Measurements from ENCODE around the gene WDR48. TPM values are rescaled to one million over a fixed set of nuclear protein-coding genes. Genes with fewer than 3 reads are reported as not detected.
A peak's percentile ranks its signal among the peaks of the same experiment; 100 is the strongest.

Gene WDR48
- total RNA-seq, 1 donor from 2014 or later = 38.5 TPM

DNA sequence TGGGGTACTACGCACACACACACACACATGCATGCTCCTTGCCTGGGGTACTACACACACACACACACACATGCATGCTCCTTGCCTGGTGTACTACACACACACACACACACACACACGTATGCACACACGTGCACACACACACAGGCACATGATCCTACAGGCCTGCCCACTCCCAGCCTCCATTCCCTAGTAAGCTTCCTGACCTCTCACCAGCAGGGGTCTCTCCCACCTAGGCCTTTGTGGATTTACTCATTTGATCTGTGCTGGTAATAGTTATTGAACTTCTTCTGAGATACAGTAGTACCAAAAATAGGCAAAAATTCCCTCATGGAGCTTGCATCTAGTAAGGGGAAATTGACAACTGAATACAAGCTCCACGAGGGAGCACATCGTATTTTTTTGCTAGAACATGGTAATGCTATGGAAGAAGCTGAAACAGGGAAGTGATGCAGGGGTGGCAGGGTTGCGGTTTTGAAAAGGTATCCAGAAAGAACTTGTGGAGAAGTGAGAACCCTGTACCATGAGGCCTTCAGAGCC lies 74.8 kb downstream of the WDR48 start:
- Mint-ChIP-seq H3K9me3 (ENCODE audit: unreplicated experiment) (no peaks in the 10 kb centered on the region), H3K27ac (ENCODE audit: unreplicated experiment) (no peak overlapping the region), H3K36me3 (ENCODE audit: low read depth, unreplicated experiment) (peaks cover 7% of the 10 kb centered on the region), H3K4me3 (ENCODE audit: unreplicated experiment) (no peak overlapping the region), H3K27me3 (ENCODE audit: low read depth, unreplicated experiment) (peaks cover 7% of the 10 kb centered on the region), H3K4me1 (ENCODE audit: low read depth, unreplicated experiment) (peaks cover 5% of the 10 kb centered on the region)
- no peak overlapping the region for H3K4me3 ChIP-seq (ENCODE audit: insufficient read depth, low read depth, low read length)
- TF ChIP-seq CTCF (IDR thresholded peaks at IDR 0.05; ENCODE audit: insufficient read depth, low read depth, low read length) = peak; percentile 48
- TF ChIP-seq EZH2 (IDR thresholded peaks at IDR 0.05; ENCODE audit: insufficient read depth, low read length) = no peak
- FAIRE-seq = no peak
- H3K9ac ChIP-seq (ENCODE audit: low read length) = no peak overlapping the region
- H3K4me2 ChIP-seq (ENCODE audit: low read length) = peak overlapping the region; percentile 3
- H3K79me2 ChIP-seq (ENCODE audit: insufficient read depth, low read length) = no peaks in the 10 kb centered on the region
- no peak for DNase-seq (ENCODE audit: low read depth)
- no peak overlapping the region for H3K27ac ChIP-seq (ENCODE audit: low read depth, low read length)
- peaks cover 6% of the 10 kb centered on the region for H3K4me1 ChIP-seq (ENCODE audit: insufficient read depth, low read length)
- no peaks in the 10 kb centered on the region for H3K9me3 ChIP-seq (ENCODE audit: insufficient read depth, low read depth, low read length)
- no peaks in the 10 kb centered on the region for H3K36me3 ChIP-seq (ENCODE audit: insufficient read depth, low read length)
- no peaks in the 10 kb centered on the region for H4K20me1 ChIP-seq (ENCODE audit: insufficient read depth, low read length)
- no peak overlapping the region for H2AFZ ChIP-seq (ENCODE audit: low read depth, low read length)
- H3K27me3 ChIP-seq (ENCODE audit: insufficient read depth, low read length) = no peaks in the 10 kb centered on the region

- no peak overlapping the region for H3K4me3 Mint-ChIP-seq (ENCODE audit: unreplicated experiment)
- no peak overlapping the region for H3K4me2 ChIP-seq (ENCODE audit: low read length)
- H3K9ac ChIP-seq (ENCODE audit: low read length) = no peak overlapping the region
- H3K4me1 Mint-ChIP-seq (ENCODE audit: low read depth, unreplicated experiment) = peaks cover 5% of the 10 kb centered on the region
- H3K9me3 ChIP-seq (ENCODE audit: insufficient read depth, low read depth, low read length) = no peaks in the 10 kb centered on the region
- no peak for FAIRE-seq
- peaks cover 6% of the 10 kb centered on the region for H3K4me1 ChIP-seq (ENCODE audit: insufficient read depth, low read length)
- peaks cover 10% of the 10 kb centered on the region for H3K27me3 Mint-ChIP-seq (ENCODE audit: low read depth, unreplicated experiment)
- peaks cover 6% of the 10 kb centered on the region for H3K36me3 Mint-ChIP-seq (ENCODE audit: low read depth, unreplicated experiment)
- H3K9me3 Mint-ChIP-seq (ENCODE audit: unreplicated experiment) = no peaks in the 10 kb centered on the region
- no peaks in the 10 kb centered on the region for H3K27me3 ChIP-seq (ENCODE audit: insufficient read depth, low read length)
- no peaks in the 10 kb centered on the region for H4K20me1 ChIP-seq (ENCODE audit: insufficient read depth, low read length)
- H3K27ac Mint-ChIP-seq (ENCODE audit: unreplicated experiment) = no peak overlapping the region
- no peak overlapping the region for H2AFZ ChIP-seq (ENCODE audit: low read depth, low read length)
- TF ChIP-seq EZH2 (IDR thresholded peaks at IDR 0.05; ENCODE audit: insufficient read depth, low read length) = no peak
- no peak for TF ChIP-seq CTCF (IDR thresholded peaks at IDR 0.05; ENCODE audit: insufficient read depth, low read depth, low read length)
- H3K4me3 ChIP-seq (ENCODE audit: insufficient read depth, low read depth, low read length) = no peak overlapping the region
- H3K27ac ChIP-seq (ENCODE audit: low read depth, low read length) = no peak overlapping the region
- H3K79me2 ChIP-seq (ENCODE audit: insufficient read depth, low read length) = no peaks in the 10 kb centered on the region
- DNase-seq (ENCODE audit: low read depth) = no peak
- H3K36me3 ChIP-seq (ENCODE audit: insufficient read depth, low read length) = no peaks in the 10 kb centered on the region
Measured at GRCh38 chr3:39127269-39127907, 75.6 kb downstream of the WDR48 start.

DNA sequence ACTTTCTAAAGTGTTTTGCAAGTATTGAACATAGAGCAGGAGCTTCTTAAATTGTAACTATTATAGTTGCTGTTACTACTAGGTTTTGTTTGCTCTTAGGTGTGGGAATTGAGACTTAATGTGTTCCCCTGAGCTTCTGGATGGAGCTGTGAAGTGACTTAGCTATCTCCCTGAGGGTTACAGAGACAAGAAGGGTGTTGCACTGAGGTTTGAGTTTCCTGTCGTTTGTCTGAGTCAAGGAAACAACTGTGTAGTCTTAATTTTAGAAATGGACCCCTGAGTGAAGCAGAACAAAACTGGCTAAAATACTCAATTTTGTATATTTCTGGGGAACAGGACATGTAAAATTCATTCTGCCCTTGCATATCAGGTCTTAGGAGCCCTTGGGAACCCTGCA lies 76.1 kb downstream of the WDR48 start:
- Histone ChIP-seq H3K4me2 (ENCODE audit: low read length) (no peak overlapping the region), H3K27me3 (ENCODE audit: insufficient read depth, low read length) (no peaks in the 10 kb centered on the region), H3K9ac (ENCODE audit: low read length) (no peak overlapping the region), H3K79me2 (ENCODE audit: insufficient read depth, low read length) (no peaks in the 10 kb centered on the region), H2AFZ (ENCODE audit: low read depth, low read length) (no peak overlapping the region), H3K9me3 (ENCODE audit: insufficient read depth, low read depth, low read length) (no peaks in the 10 kb centered on the region), H3K36me3 (ENCODE audit: insufficient read depth, low read length) (no peaks in the 10 kb centered on the region), H3K27ac (ENCODE audit: low read depth, low read length) (no peak overlapping the region), H3K4me1 (ENCODE audit: insufficient read depth, low read length) (peaks cover 6% of the 10 kb centered on the region), H4K20me1 (ENCODE audit: insufficient read depth, low read length) (no peaks in the 10 kb centered on the region), H3K4me3 (ENCODE audit: insufficient read depth, low read depth, low read length) (no peak overlapping the region)
- Mint-ChIP-seq H3K27me3 (ENCODE audit: low read depth, unreplicated experiment) (peaks cover 10% of the 10 kb centered on the region), H3K27ac (ENCODE audit: unreplicated experiment) (no peak overlapping the region), H3K36me3 (ENCODE audit: low read depth, unreplicated experiment) (peaks cover 7% of the 10 kb centered on the region), H3K9me3 (ENCODE audit: unreplicated experiment) (no peaks in the 10 kb centered on the region), H3K4me1 (ENCODE audit: low read depth, unreplicated experiment) (peaks cover 5% of the 10 kb centered on the region), H3K4me3 (ENCODE audit: unreplicated experiment) (no peak overlapping the region)
- TF ChIP-seq CTCF (IDR thresholded peaks at IDR 0.05; ENCODE audit: insufficient read depth, low read depth, low read length) (no peak), EZH2 (IDR thresholded peaks at IDR 0.05; ENCODE audit: insufficient read depth, low read length) (no peak)
- FAIRE-seq = no peak
- DNase-seq (ENCODE audit: low read depth) = no peak

All from astrocyte (in vitro differentiated cells and primary cell).